Measurements from ENCODE around the gene NRGN. TPM values are rescaled to one million over a fixed set of nuclear protein-coding genes. Genes with fewer than 3 reads are reported as not detected.

Gene NRGN
- total RNA-seq, 2 donors from 2014 or later = 1.8 to 2.5 TPM

DNA sequence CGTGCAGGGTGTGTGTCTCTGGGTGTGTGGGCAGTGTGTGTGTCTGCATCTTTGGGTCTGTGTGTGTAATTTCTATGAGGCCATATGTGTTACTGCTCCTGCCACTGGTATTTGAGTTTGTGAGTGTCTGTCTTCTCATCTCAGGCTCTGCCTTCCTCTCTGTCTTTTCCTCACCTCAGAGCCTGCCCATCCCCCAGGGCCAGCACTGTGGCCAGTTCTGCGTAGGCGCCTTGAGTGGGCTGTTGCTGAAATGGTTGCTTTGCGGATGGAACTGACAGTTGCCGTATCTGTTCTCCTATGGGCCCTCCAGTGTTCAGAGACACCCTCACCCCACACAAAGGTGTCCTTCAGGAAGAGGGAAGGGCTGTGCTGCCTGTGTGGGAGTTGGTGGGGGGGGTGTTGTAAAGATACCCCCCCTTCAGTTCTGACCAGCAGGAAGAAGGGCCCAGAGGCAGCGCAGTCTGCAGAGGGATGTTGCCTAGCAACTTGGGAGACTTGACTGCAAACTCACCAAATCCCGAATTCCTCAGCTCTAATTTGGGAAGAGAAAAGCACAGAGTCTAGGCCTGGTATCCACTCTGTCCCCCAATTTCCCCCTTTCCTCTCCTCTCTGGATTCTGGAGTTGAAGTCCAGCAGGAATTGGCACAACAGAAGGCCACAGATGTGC is 2.0 kb upstream of the NRGN start:
- no peak for ATAC-seq
- DNase-seq = no peak
- intact Hi-C loops (cut with DNase I, micrococcal nuclease) = no loop called here

DNA sequence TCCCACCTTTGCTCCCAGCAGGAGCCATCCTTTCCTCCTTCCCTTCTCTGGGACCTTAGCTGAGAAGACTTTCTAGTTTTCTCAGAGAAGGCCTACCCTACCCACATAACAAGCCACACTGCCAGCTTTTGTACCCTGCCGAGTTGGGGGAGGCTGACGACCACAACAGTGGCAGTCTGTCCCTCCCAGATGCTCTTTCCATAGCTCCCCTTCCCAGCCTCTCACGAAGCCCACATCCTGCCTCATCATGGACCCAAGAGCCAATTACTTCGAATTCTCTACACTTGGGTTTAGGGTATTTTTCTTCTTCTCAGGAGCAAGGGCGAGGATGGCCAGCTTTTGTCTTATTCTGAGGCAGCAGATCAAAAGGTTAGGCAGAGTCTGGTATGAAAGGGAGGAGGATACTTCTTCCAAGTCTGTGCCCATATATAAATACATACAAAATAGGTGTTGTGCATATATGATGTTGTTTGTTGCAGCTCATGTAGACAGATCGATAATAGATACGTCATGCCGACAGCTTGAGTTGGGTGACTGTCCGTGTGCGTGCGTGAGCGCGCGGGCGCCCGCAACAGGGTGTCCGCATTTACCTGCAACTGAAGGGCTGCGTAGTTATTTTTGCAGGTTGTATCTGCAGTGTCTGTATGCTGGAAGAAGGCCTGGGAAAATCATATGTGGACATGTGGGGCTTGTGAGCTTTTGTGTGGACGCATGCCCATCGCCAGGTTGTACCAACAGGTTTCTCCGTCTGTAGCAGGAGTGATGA is 846 bp upstream of the NRGN start:
- ATAC-seq (no peak), DNase-seq (no peak)
- intact Hi-C loops (cut with DNase I, micrococcal nuclease) = no loop called here

DNA sequence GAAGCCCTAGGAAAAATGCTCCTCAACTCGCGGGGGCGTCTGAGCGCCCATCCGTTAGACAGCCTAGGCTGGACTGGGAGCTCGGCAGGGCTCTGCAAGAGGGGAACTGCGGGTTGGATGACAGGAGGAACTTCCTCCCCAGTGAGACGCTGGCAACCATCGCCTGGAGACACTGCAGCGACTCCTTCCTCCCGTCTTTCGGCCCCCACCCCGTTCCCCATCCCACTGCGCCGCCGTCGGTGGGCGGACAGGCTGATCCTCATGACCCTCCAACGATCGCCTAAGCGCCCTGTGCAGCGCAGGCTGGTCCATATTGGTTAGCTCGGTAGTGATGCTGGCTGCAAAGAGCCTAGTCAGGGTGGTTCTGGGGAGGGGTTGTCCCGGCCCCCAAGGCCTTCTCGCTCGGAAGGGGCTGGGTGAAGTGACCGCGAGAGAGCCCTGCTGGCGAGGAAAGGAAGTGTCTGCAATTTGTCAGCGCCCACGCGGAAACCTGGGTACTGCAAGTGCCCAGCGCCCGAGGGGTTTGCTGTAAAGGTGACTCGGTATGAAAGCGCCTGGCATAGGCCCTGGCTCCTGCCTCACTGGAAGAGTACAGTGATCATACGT is 638 bp downstream of the NRGN start:
- ATAC-seq (peak; percentile 36), DNase-seq (peak in 1 of 2 donors; percentile 40)
- intact Hi-C loops (cut with DNase I, micrococcal nuclease) = no loop called here

DNA sequence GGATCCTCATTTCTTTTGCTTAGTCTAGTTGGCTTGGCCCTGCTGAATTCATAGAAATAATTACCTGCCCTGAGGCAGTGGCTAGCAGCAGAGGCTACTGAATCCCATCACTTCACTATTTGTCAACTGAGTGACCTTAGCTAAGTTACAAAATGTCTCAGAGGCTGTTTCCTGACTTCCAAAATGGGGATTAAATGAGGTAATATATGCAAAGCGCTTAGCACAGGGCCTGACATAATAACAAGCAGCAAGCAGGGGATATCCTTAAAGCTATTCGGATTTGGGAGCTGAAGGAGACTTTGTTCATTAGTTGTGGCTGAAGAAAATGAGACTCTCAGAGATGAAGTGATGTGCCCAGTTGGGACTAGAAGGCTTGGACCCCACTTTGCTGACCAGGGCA is 2.8 kb downstream of the NRGN start:
- DNase-seq (no peak), ATAC-seq (no peak)
- intact Hi-C loops (cut with DNase I, micrococcal nuclease) = no loop called here

DNA sequence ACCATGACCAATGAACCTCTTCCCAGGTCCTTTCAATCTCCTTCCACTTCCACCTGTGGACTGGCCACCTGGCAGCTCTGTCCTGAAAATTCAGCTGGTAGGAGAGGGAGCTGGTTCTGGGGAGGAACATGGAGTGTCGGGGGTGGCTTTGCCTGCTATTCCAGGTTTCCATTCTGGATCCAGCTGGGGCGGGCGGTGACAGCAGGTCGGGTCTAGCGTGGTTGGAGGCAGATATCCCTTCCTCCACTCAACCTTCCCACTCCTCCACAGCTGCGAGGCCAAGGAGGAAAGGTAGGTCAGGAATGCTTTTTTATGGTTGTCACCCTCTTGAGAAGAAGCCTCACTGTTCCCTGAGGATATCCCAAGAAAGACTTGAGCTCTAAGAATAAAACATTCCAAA is 3.3 kb downstream of the NRGN start:
- DNase-seq = no peak
- intact Hi-C loops (cut with DNase I, micrococcal nuclease) = no loop called here
- ATAC-seq = no peak

DNA sequence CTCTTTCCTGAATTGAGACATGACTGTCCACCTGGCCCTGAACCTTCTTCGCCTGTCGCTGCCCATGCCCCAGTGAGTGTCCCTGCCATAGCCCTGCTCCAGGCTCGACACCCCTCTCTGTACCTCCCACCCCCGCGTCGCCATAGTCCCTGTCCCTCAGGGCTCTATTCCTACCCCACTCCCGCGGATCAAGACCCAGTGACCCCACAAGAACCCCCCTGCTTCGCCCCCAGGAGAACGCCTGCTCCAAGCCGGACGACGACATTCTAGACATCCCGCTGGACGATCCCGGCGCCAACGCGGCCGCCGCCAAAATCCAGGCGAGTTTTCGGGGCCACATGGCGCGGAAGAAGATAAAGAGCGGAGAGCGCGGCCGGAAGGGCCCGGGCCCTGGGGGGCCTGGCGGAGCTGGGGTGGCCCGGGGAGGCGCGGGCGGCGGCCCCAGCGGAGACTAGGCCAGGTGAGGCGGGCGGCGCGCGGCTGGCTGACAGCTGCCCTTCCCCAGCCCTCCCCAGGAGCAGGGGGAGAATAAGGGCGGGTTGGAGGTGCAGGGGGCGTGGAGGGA is 5.6 kb downstream of the NRGN start:
- intact Hi-C loops (cut with DNase I, micrococcal nuclease) = no loop called here
- no peak for ATAC-seq
- DNase-seq = no peak

DNA sequence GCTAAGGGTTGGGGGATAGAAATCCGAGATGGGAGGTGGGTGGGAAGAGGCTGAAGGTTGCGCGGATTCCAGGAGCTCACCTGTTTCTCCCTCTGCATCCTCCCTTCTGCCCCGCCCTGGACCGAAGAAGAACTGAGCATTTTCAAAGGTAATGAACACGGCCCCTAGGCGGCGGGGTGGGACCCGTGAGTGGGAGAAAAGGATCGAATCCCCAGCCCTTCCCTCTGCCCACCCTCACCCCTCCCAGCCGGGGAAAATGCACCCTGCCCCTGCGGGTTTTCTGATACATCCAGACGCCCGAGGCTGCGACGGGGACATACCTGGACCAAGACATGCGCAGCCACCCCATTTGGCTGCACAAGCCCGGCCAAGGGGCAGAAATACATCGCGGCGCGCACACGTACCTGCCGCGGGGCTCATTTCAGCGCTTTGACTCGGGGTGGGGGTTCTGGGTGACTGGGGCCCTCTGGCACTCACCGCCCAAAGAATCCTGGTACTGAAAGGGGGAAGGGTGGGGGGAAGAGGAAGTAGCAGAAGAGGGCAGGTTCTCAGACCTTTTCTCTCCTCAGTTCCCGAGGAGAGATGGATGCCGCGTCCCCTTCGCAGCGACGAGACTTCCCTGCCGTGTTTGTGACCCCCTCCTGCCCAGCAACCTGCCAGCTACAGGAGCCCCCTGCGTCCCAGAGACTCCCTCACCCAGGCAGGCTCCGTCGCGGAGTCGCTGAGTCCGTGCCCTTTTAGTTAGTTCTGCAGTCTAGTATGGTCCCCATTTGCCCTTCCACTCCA is 6.3 kb downstream of the NRGN start:
- ATAC-seq (peak; percentile 51), DNase-seq (peak in 1 of 2 donors; percentile 86)
- intact Hi-C loops (cut with DNase I, micrococcal nuclease) = no loop called here

DNA sequence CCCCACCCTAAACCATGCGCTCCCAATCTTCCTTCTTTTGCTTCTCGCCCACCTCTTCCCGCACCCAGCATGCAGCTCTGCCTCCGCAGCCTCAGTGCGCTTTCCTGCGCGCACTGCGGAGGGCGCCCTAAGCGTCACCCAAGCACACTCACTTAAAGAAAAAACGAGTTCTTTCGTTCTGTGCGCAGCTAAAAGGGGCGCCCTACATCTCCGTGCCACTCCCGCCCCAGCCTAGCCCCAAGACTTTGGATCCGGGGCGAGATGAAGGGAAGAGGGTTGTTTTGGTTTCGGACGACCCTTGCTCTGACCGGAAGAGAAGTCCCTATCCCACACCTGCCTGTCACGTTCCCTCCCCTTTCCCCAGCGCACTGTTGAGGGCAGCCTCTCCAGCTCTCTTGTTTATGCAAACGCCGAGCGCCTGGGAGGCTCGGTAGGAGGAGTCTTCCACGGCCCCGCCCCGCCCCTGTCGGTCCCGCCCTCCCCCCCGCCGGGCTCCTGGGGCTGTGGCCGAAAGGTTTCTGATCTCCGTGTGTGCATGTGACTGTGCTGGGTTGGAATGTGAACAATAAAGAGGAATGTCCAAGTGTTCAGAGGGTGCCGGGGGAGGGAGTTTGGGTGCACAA is 7.0 kb downstream of the NRGN start:
- DNase-seq = peak; percentile 91 to 93
- intact Hi-C loops (cut with DNase I, micrococcal nuclease) = no loop called here

DNA sequence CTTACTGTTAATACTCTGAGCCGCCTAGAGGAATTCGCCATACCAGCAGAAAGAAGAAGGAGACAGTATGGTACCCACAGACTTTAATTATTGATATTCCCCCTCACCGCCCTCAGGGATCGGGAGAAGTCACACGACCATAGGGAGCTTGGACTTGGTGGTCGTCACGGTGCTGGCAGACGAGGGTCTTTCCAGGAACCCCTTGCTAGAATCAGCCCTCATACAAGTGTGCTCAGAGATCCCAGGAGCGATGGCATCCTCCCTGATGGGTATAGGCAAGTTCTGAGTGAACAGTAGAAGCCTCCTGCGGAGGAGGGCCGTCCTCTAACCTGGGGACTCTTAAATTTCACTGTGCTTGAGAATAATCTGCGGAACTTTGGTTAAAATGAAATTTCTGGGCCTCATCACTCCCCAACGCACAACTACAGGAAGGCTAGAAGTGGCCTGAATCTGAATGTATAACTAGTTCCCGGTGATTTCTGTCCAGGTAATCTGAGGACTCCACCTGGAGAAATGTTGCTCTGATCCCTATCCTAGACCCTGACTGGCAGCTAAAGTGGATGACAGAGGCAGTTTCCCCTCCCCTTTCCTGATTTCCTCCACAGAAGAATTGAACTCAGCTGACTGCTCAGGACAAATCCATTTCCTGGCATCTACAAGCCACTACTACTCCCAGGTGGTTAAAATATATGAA is 7.8 kb downstream of the NRGN start:
- DNase-seq = no peak
- ATAC-seq = no peak
- intact Hi-C loops (cut with DNase I, micrococcal nuclease) = no loop called here

More for the DNA sequence above, 7.0 kb downstream of the NRGN start:
- ATAC-seq = peak; percentile 81

DNA sequence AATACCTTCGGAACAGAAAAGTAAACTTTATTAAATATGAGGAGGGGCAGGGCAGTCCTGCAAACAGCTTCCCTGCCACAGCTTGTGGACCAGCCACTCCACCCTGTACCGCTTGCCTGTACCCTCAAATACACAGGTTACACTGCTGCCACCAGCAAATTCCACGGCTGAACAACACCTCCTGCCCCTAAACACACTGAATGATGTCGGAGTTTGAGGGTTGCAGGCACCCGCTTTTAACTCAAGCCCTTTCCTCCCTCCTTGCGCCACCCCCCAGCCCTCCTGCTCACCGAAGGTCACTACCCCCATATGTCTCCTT is 8.3 kb downstream of the NRGN start:
- DNase-seq (no peak), ATAC-seq (no peak)
- intact Hi-C loops (cut with DNase I, micrococcal nuclease) = no loop called here

DNA sequence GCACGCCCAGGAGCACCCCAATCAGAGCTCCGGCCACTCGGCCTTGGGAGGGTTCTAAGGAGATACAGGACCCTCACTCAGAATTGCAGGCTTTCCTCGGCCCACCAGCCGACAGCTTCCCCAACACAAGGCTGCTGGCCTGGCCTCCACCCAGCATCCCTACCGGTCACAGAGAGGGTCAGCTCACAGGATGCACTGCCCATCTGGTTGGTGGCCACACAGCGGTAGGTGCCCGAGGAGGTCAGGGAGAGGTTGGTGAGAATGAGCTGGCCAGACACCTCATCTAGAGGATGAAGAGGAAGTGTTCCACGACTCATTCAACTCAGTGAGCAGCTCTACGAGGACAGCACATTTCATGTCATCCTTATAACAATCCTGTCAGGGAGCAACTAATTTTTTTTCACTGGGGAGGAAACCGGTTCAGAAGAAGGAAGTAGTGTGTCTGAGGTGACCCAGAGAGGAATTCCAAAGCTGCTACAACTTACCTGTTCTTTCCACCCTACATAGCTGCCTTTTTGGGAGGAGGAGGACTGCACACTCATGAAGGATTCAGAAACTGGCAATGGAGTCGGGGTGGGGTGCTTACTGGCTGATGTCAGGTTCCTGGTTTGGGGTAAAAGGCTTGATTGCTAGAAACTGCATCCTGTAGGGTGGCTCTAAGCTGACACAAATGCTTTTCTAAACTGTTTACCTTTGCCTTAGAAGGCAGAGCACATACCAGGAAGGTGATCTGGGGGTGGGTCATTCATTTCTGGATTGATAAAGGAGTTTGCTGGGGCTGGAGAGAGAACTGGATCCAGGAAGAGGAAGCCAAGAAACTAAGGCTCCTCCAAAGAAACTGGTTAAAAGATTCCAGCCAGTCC is 9.0 kb downstream of the NRGN start:
- DNase-seq (no peak), ATAC-seq (peak; percentile 31)
- intact Hi-C loops (cut with DNase I, micrococcal nuclease) = no loop called here

DNA sequence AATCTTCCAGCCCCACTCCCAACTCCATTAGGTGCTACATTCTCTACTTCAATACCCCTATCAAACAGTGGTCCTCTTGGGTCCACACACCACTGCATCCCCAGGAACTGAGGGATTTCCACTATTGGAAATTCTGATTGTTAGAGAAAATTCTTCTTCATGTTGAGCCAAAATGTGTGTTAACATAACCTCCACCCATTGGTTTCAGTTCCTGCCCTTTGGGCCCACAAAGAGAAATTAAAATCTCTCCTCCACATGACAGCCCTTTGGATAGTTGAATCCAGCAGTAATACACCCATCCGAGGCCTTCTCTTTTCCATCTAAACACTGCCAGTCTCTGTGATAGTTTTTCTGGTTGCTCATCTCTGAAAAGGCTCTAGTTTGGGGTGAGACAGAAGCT is 10.2 kb downstream of the NRGN start:
- intact Hi-C loops (cut with DNase I, micrococcal nuclease) = no loop called here
- ATAC-seq (no peak), DNase-seq (no peak)

DNA sequence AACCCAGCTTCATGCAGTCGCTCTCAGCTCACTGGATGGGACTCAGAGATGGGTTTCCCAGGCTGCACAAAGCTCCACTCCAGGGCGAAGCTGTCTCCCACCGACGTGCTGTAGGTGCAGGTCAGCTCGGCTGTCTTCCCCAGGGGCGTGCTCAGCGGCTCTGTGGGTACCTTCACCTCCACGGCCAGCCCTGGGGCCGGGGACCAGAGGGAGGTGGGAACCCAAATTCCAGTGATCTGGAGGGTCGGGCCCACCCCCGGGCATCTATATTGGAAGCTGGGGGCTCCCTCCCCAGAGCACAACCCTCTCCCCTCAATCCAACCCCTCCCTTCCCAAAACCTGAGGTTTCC is 11.6 kb downstream of the NRGN start:
- intact Hi-C loops (cut with DNase I, micrococcal nuclease) = no loop called here
- ATAC-seq (no peak), DNase-seq (no peak)

DNA sequence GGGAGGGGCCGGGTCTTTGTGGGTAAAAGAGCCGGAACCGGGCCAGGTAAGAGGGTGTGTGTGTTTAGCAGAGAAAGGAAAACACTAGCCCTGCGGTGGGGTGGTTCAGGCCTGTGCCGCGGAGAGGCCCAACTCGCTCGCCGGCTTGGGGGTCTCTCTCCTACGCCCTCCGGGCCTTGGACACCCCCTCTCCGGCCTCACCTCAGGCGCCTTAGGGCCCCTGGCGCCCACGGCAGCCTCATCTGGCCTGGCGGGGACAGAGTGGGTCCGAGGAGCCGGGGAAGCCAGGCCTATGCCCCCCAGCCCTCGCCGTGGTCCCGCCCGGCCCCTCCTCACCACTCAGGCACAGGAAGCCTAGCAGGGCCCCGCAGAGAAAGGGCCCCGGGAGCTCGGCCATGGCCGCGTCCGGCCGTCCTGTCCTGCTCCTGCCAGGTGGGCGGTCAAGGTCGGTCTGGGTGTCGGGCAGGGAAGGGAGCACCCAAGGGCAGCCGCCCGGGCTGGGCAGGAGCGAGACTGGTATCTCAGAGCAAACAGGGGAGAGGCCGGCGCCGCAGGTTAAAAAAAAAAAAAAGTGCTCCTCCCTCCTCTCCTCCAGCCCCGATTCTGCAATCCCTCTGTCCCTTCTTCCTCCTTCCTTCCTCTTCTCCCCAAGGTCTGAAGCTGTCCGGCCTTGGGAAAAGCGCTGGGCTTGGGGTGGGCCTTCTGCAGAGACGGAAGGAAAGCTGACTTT is 12.2 kb downstream of the NRGN start, which contains the start of gene VSIG2:
VSIG2 (minus strand) TSS at position 515 of the 730 bp plus-strand sequence; CDS start at position 397, 118 bp downstream.
- ATAC-seq (peak; percentile 78), DNase-seq (peak in 1 of 2 donors; percentile 70)
- intact Hi-C loops (cut with DNase I, micrococcal nuclease) = no loop called here

DNA sequence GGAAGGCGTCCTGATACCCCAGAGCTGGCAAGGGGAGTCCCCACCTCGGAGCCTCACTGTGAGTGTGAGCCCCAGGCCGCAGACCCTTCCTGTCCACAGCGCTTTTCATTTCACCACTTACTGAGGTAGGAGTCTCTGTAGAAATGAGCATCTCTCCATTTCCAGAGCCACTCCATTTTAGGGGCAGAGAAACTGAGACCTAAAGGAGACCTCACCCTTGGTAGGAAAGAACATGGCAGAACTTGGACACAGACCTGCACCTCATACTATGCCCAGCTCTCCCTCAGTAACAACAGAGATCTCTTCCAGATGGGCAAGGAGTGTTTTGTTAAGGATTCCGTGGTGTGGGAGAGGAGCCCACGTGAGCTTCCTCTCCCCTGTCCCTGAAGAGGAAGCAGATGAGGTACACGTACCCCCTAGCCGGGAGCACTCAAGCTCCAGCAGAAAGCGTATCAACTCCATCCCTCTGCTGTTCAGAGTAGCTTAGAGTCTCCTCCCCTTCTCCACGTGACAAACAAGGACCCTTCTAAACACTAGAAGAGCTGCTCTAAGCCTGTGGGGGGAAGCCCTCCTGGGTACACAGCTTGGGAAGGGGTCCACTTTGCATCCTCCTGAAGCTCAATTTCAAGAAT is 12.8 kb downstream of the NRGN start:
- no peak for ATAC-seq
- intact Hi-C loops (cut with DNase I, micrococcal nuclease) = no loop called here
- DNase-seq = no peak

DNA sequence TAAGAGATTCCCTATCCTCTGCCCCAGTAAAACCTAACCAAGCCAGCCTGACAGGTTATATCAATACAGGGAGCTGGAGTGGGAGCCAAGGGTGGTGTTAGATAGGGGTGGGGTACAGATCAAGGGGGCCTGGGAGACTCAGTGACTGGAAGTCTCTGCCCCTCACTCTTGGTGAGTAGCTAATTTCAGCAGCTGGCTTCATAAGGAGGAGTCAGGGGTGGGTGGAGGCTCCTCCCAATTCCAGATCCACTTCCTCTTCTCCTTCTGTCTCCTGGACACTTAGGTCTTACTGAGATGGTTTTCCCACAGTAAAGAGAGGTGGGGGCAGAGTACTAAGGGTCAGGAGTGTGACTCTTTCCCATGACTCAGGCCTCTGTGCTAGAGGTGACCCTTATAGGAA is 13.5 kb downstream of the NRGN start:
- DNase-seq (no peak), ATAC-seq (peak; percentile 17)
- intact Hi-C loops (cut with DNase I, micrococcal nuclease) = no loop called here

Data from left colon (tissue), 2 donors.